BLaER1 treated with 17β-estradiol and CSF1 and Interleukin-3, amounts not matched to agents 10 nM and 100 nM (cell line): Measurements from ENCODE around the gene CEP135.

ENCODE experiments used
- H3K27ac ChIP-seq, 11 experiments: shearing (Covaris generic); formaldehyde crosslinking; 2 replicates each; pipeline ENCODE4 v1.8.1; 2022
- H3K27me3 ChIP-seq, 11 experiments: shearing (Covaris generic); formaldehyde crosslinking; 2 replicates each; pipeline ENCODE4 v1.8.1; 2022
- H3K36me3 ChIP-seq, 11 experiments: shearing (Covaris generic); formaldehyde crosslinking; 2 replicates each; pipeline ENCODE4 v1.8.1; 2022
- H3K4me1 ChIP-seq, 10 experiments: shearing (Covaris generic); formaldehyde crosslinking; 2 replicates each; pipeline ENCODE4 v1.8.1; 2022
- H3K4me2 ChIP-seq, 11 experiments: shearing (Covaris generic); formaldehyde crosslinking; 2 replicates each; pipeline ENCODE4 v1.8.1; 2022
- H3K4me3 ChIP-seq, 10 experiments: shearing (Covaris generic); formaldehyde crosslinking; 2 replicates each; pipeline ENCODE4 v1.8.1; 2022
- H3K9ac ChIP-seq, 11 experiments: shearing (Covaris generic); formaldehyde crosslinking; 2 replicates each; pipeline ENCODE4 v1.8.1; 2022
- H3K9me3 ChIP-seq, 11 experiments: shearing (Covaris generic); formaldehyde crosslinking; replicated peaks in 1 of 11; 2 replicates each; pipeline ENCODE4 v1.8.1; 2022
- H4K20me1 ChIP-seq, 11 experiments: shearing (Covaris generic); formaldehyde crosslinking; 2 replicates each; pipeline ENCODE4 v1.8.1; 2022
- Cebpa-rat ChIP-seq, 11 experiments: shearing (Covaris generic); IDR thresholded peaks; 2 replicates each; pipeline ENCODE4 v1.8.1; 2022

Gene CEP135

GRCh38 chr4:55948726-55949481 lies at the start of gene CEP135:
TSS of gene CEP135 (plus strand) at chr4:55948945. CDS start at chr4:55952131, 3,186 bp downstream.
- Histone ChIP-seq H3K4me1 (peaks cover 33 to 62% (median 37%) of the 10 kb centered on the region in 10 experiments), H3K27me3 (no peaks in the 10 kb centered on the region), H4K20me1 (no peaks in the 10 kb centered on the region), H3K9me3 (peaks cover 0 to 6% (median 0%) of the 10 kb centered on the region in 11 experiments; a peak in 1 of 22 replicates), H3K27ac (peak within 1 kb of the TSS; percentile 93 to 99 (median 96)), H3K4me3 (peak within 1 kb of the TSS; percentile 58 to 87 (median 76)), H3K9ac (peak within 1 kb of the TSS; percentile 93 to 98 (median 96)), H3K4me2 (peak within 1 kb of the TSS; percentile 83 to 99 (median 93)), H3K36me3 (peaks cover 18 to 24% (median 20%) of the 10 kb centered on the region in 11 experiments)
- TF ChIP-seq Cebpa-rat (IDR thresholded peaks at IDR 0.05): no peak

GRCh38 chr4:55902677-55903076 lies 46.1 kb upstream of the CEP135 start:
- Histone ChIP-seq H3K4me2 (no peak overlapping the region), H3K27ac (no peak overlapping the region), H3K9me3 (peaks cover 0 to 12% (median 0%) of the 10 kb centered on the region in 11 experiments; a peak in 6 of 22 replicates), H3K4me3 (no peak overlapping the region), H3K9ac (no peak overlapping the region), H3K27me3 (no peaks in the 10 kb centered on the region), H3K4me1 (peaks cover 0 to 18% (median 0%) of the 10 kb centered on the region in 10 experiments; a peak in 2 of 20 replicates), H4K20me1 (no peaks in the 10 kb centered on the region), H3K36me3 (peaks cover 50 to 91% (median 75%) of the 10 kb centered on the region in 11 experiments)
- TF ChIP-seq Cebpa-rat (IDR thresholded peaks at IDR 0.05): no peak

GRCh38 chr4:55903577-55903976 lies 45.2 kb upstream of the CEP135 start:
- no peak overlapping the region for H3K27ac ChIP-seq
- no peak overlapping the region for H3K4me3 ChIP-seq
- H4K20me1 ChIP-seq: no peaks in the 10 kb centered on the region
- no peak overlapping the region for H3K4me2 ChIP-seq
- H3K9ac ChIP-seq: no peak overlapping the region
- H3K27me3 ChIP-seq: no peaks in the 10 kb centered on the region
- TF ChIP-seq Cebpa-rat (IDR thresholded peaks at IDR 0.05): no peak
- H3K9me3 ChIP-seq: peaks cover 0 to 12% (median 0%) of the 10 kb centered on the region in 11 experiments; a peak in 6 of 22 replicates
- H3K36me3 ChIP-seq: peaks cover 46 to 83% (median 66%) of the 10 kb centered on the region in 11 experiments
- peaks cover 0 to 18% (median 0%) of the 10 kb centered on the region in 10 experiments; a peak in 2 of 20 replicates for H3K4me1 ChIP-seq

GRCh38 chr4:55904576-55904975 lies 44.2 kb upstream of the CEP135 start:
- Histone ChIP-seq H3K4me3 (no peak overlapping the region), H3K4me1 (peaks cover 0 to 18% (median 0%) of the 10 kb centered on the region in 10 experiments; a peak in 2 of 20 replicates), H3K27me3 (no peaks in the 10 kb centered on the region)

GRCh38 chr4:55906323-55906722 lies 42.4 kb upstream of the CEP135 start:
- no peak overlapping the region for H3K4me3 ChIP-seq
- no peaks in the 10 kb centered on the region for H3K27me3 ChIP-seq
- H3K36me3 ChIP-seq: peaks cover 31 to 56% (median 49%) of the 10 kb centered on the region in 11 experiments
- no peak overlapping the region for H3K27ac ChIP-seq
- H4K20me1 ChIP-seq: no peaks in the 10 kb centered on the region
- TF ChIP-seq Cebpa-rat (IDR thresholded peaks at IDR 0.05): no peak
- H3K9me3 ChIP-seq: peaks cover 0 to 12% (median 0%) of the 10 kb centered on the region in 11 experiments; a peak in 6 of 22 replicates
- no peak overlapping the region for H3K4me2 ChIP-seq
- H3K9ac ChIP-seq: no peak overlapping the region
- H3K4me1 ChIP-seq: peaks cover 0 to 24% (median 0%) of the 10 kb centered on the region in 10 experiments; a peak in 2 of 20 replicates

More at GRCh38 chr4:55904576-55904975, 44.2 kb upstream of the CEP135 start:
- no peaks in the 10 kb centered on the region for H4K20me1 ChIP-seq
- H3K9me3 ChIP-seq: peaks cover 0 to 12% (median 0%) of the 10 kb centered on the region in 11 experiments; a peak in 6 of 22 replicates
- no peak overlapping the region for H3K4me2 ChIP-seq
- TF ChIP-seq Cebpa-rat (IDR thresholded peaks at IDR 0.05): no peak
- peaks cover 44 to 73% (median 63%) of the 10 kb centered on the region in 11 experiments for H3K36me3 ChIP-seq
- no peak overlapping the region for H3K27ac ChIP-seq
- H3K9ac ChIP-seq: no peak overlapping the region

- peaks cover 0 to 24% (median 0%) of the 10 kb centered on the region in 10 experiments; a peak in 2 of 20 replicates for H3K4me1 ChIP-seq
- H3K4me3 ChIP-seq: no peak overlapping the region
- H3K36me3 ChIP-seq: peaks cover 31 to 52% (median 44%) of the 10 kb centered on the region in 11 experiments
- H3K9me3 ChIP-seq: peaks cover 0 to 12% (median 0%) of the 10 kb centered on the region in 11 experiments; a peak in 6 of 22 replicates
- no peak for TF ChIP-seq Cebpa-rat (IDR thresholded peaks at IDR 0.05)
- H3K27ac ChIP-seq: no peak overlapping the region
- H3K9ac ChIP-seq: no peak overlapping the region
- no peaks in the 10 kb centered on the region for H4K20me1 ChIP-seq
- H3K27me3 ChIP-seq: no peaks in the 10 kb centered on the region
- no peak overlapping the region for H3K4me2 ChIP-seq
Observed at GRCh38 chr4:55906989-55907388, 41.8 kb upstream of the CEP135 start.

GRCh38 chr4:55907469-55907868 lies 41.3 kb upstream of the CEP135 start:
- Histone ChIP-seq H3K27ac (no peak overlapping the region), H3K27me3 (no peaks in the 10 kb centered on the region), H3K9me3 (peaks cover 0 to 12% (median 0%) of the 10 kb centered on the region in 11 experiments; a peak in 6 of 22 replicates), H3K4me2 (no peak overlapping the region), H3K9ac (no peak overlapping the region), H4K20me1 (no peaks in the 10 kb centered on the region), H3K4me3 (no peak overlapping the region), H3K4me1 (peaks cover 0 to 24% (median 0%) of the 10 kb centered on the region in 10 experiments; a peak in 2 of 20 replicates), H3K36me3 (peaks cover 27 to 47% (median 39%) of the 10 kb centered on the region in 11 experiments)
- TF ChIP-seq Cebpa-rat (IDR thresholded peaks at IDR 0.05): no peak

- H3K9me3 ChIP-seq: peaks cover 0 to 14% (median 0%) of the 10 kb centered on the region in 11 experiments; a peak in 6 of 22 replicates
- TF ChIP-seq Cebpa-rat (IDR thresholded peaks at IDR 0.05): no peak
Observed at GRCh38 chr4:55910140-55910539, 38.6 kb upstream of the CEP135 start.

GRCh38 chr4:55912249-55912648 lies 36.5 kb upstream of the CEP135 start:
- Histone ChIP-seq H3K9me3 (0 out of 22 replicates have a peak, but pooled peaks cover 0 to 5% (median 0%) of the 10 kb centered on the region in 11 experiments), H3K27ac (no peak overlapping the region), H3K4me2 (no peak overlapping the region), H3K4me3 (no peak overlapping the region), H3K9ac (no peak overlapping the region), H4K20me1 (no peaks in the 10 kb centered on the region), H3K36me3 (peaks cover 0 to 5% (median 0%) of the 10 kb centered on the region in 11 experiments; a peak in 2 of 22 replicates), H3K27me3 (no peaks in the 10 kb centered on the region), H3K4me1 (peaks cover 0 to 6% (median 0%) of the 10 kb centered on the region in 10 experiments; a peak in 1 of 20 replicates)
- TF ChIP-seq Cebpa-rat (IDR thresholded peaks at IDR 0.05): no peak

More at GRCh38 chr4:55910140-55910539, 38.6 kb upstream of the CEP135 start:
- Histone ChIP-seq H3K4me2 (no peak overlapping the region), H3K36me3 (peaks cover 4 to 23% (median 15%) of the 10 kb centered on the region in 11 experiments; a peak in 19 of 22 replicates), H3K4me3 (no peak overlapping the region), H3K9ac (no peak overlapping the region), H3K27ac (no peak overlapping the region), H3K27me3 (no peaks in the 10 kb centered on the region), H4K20me1 (no peaks in the 10 kb centered on the region), H3K4me1 (peaks cover 0 to 15% (median 0%) of the 10 kb centered on the region in 10 experiments; a peak in 2 of 20 replicates)
